ENCODE measurements around the gene CREB5. TPM values are rescaled to one million over a fixed set of nuclear protein-coding genes. Genes with fewer than 3 reads are reported as not detected.

CREB5 gene
- total RNA-seq, 1 experiment from 2014 or later: 5.2 TPM

GRCh38 chr7:28493477-28493876, 81.2 kb downstream of the CREB5 start:
- intact Hi-C loops (cut with micrococcal nuclease): no loop called here
- no TSS peak for BruUV-seq (replicated peaks)
- CTCF ChIA-PET: no interaction called here
- Histone ChIP-seq H3K9me3 (ENCODE audit: low read length) (no peaks in the 10 kb centered on the region), H3K9ac (ENCODE audit: low read length) (no peak overlapping the region), H3K27ac (ENCODE audit: low read length) (no peak overlapping the region), H4K20me1 (ENCODE audit: low read length) (no peaks in the 10 kb centered on the region), H2AFZ (ENCODE audit: low read length) (no peak overlapping the region), H3F3A (ENCODE audit: low read length, unreplicated experiment) (no peaks in the 10 kb centered on the region), H3K27me3 (ENCODE audit: low read length) (no peaks in the 10 kb centered on the region), H3K4me1 (ENCODE audit: insufficient read depth, low read length) (no peaks in the 10 kb centered on the region), H3K9me2 (replicated peaks; ENCODE audit: low read length) (no peaks in the 10 kb centered on the region), H3K4me2 (ENCODE audit: low read length) (no peak overlapping the region), H3K79me2 (ENCODE audit: low read length) (no peaks in the 10 kb centered on the region), H3K36me3 (ENCODE audit: low read depth, low read length) (no peaks in the 10 kb centered on the region), H3K4me3 (ENCODE audit: low read length) (no peak overlapping the region)
- ATAC-seq (no peak), DNase-seq (no peak)
- no peak for TF ChIP-seq EZH2phosphoT487 (IDR thresholded peaks at IDR 0.05; ENCODE audit: borderline replicate concordance, low read length)
- TF ChIP-seq CTCF (conservative IDR thresholded peaks at IDR 0.05; ENCODE audit: low read depth, low read length): no peak
- no peak for TF ChIP-seq EZH2 (IDR thresholded peaks at IDR 0.05; ENCODE audit: low read length, unreplicated experiment)
- POLR2A ChIA-PET (ENCODE audit: unreplicated experiment): no interaction called here

GRCh38 chr7:28497009-28497408, 84.7 kb downstream of the CREB5 start:
- no peak overlapping the region for H3K4me3 ChIP-seq (ENCODE audit: low read length)
- H3K9ac ChIP-seq (ENCODE audit: low read length): no peak overlapping the region
- no peaks in the 10 kb centered on the region for H4K20me1 ChIP-seq (ENCODE audit: low read length)
- no peak for ATAC-seq
- H3K79me2 ChIP-seq (ENCODE audit: low read length): no peaks in the 10 kb centered on the region
- no peaks in the 10 kb centered on the region for H3F3A ChIP-seq (ENCODE audit: low read length, unreplicated experiment)
- H3K27ac ChIP-seq (ENCODE audit: low read length): no peak overlapping the region
- H3K4me1 ChIP-seq (ENCODE audit: insufficient read depth, low read length): no peaks in the 10 kb centered on the region
- no peak overlapping the region for H2AFZ ChIP-seq (ENCODE audit: low read length)
- H3K27me3 ChIP-seq (ENCODE audit: low read length): no peaks in the 10 kb centered on the region
- H3K4me2 ChIP-seq (ENCODE audit: low read length): no peak overlapping the region
- TF ChIP-seq CTCF (conservative IDR thresholded peaks at IDR 0.05; ENCODE audit: low read depth, low read length) (no peak), EZH2phosphoT487 (IDR thresholded peaks at IDR 0.05; ENCODE audit: borderline replicate concordance, low read length) (no peak), EZH2 (IDR thresholded peaks at IDR 0.05; ENCODE audit: low read length, unreplicated experiment) (no peak)
- no peaks in the 10 kb centered on the region for H3K9me3 ChIP-seq (ENCODE audit: low read length)
- DNase-seq: no peak
- ChIA-PET CTCF (no interaction called here), POLR2A (ENCODE audit: unreplicated experiment) (no interaction called here)
- intact Hi-C loops (cut with micrococcal nuclease): no loop called here
- no TSS peak for BruUV-seq (replicated peaks)
- no peaks in the 10 kb centered on the region for H3K9me2 ChIP-seq (replicated peaks; ENCODE audit: low read length)
- H3K36me3 ChIP-seq (ENCODE audit: low read depth, low read length): no peaks in the 10 kb centered on the region

DNA sequence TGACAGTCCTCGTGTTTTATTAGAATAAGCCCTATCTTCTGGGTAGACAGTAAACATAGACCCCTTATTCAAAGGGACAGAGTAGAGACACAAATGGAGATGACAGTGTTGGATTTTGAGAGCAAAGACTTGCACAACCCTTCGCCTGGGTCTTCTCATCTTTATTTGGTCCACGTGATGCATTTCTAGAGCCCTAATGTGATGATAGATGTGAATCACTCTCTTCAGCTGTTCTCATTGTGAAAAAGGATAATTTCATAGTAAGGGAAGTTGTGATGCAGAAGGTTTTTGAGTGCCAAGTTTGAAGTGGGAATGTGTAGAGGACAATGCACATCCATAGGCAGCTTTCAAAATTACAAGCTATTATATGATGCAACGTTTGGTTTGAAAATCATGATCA, 86.3 kb downstream of the CREB5 start:
- no peak overlapping the region for H3K4me2 ChIP-seq (ENCODE audit: low read length)
- H3K36me3 ChIP-seq (ENCODE audit: low read depth, low read length): no peaks in the 10 kb centered on the region
- CTCF ChIA-PET: no interaction called here
- H3K9ac ChIP-seq (ENCODE audit: low read length): no peak overlapping the region
- no peaks in the 10 kb centered on the region for H3F3A ChIP-seq (ENCODE audit: low read length, unreplicated experiment)
- H3K9me2 ChIP-seq (replicated peaks; ENCODE audit: low read length): no peaks in the 10 kb centered on the region
- no peaks in the 10 kb centered on the region for H3K4me1 ChIP-seq (ENCODE audit: insufficient read depth, low read length)
- no peaks in the 10 kb centered on the region for H3K27me3 ChIP-seq (ENCODE audit: low read length)
- no peak for TF ChIP-seq EZH2 (IDR thresholded peaks at IDR 0.05; ENCODE audit: low read length, unreplicated experiment)
- TF ChIP-seq EZH2phosphoT487 (IDR thresholded peaks at IDR 0.05; ENCODE audit: borderline replicate concordance, low read length): no peak
- TF ChIP-seq CTCF (conservative IDR thresholded peaks at IDR 0.05; ENCODE audit: low read depth, low read length): no peak
- H3K27ac ChIP-seq (ENCODE audit: low read length): no peak overlapping the region
- no peaks in the 10 kb centered on the region for H3K9me3 ChIP-seq (ENCODE audit: low read length)
- no peak for DNase-seq
- no peak for ATAC-seq
- no TSS peak for BruUV-seq (replicated peaks)
- H4K20me1 ChIP-seq (ENCODE audit: low read length): no peaks in the 10 kb centered on the region
- H3K4me3 ChIP-seq (ENCODE audit: low read length): no peak overlapping the region
- POLR2A ChIA-PET (ENCODE audit: unreplicated experiment): no interaction called here
- intact Hi-C loops (cut with micrococcal nuclease): no loop called here
- H3K79me2 ChIP-seq (ENCODE audit: low read length): no peaks in the 10 kb centered on the region
- no peak overlapping the region for H2AFZ ChIP-seq (ENCODE audit: low read length)

Data from PC-3 (cell line).